HepG2 (cell line): ENCODE results near the gene FBLIM1. TPM values are rescaled to one million over a fixed set of nuclear protein-coding genes. Genes with fewer than 3 reads are reported as not detected.

Source experiments
- CAMTA2 ChIP-seq: sonication (generic); formaldehyde crosslinking; IDR thresholded peaks from 2 replicates; pipeline ENCODE4 v1.4.0; 2020; ENCODE audit warnings: mild to moderate bottlenecking, missing genetic modification reagents, borderline replicate concordance
- HCFC1 ChIP-seq: fragments of 150-350 bp; IDR thresholded peaks from 2 replicates; pipeline ENCODE4 v1.6.1; 2014; ENCODE audit warnings: low read depth, low read length
- MAZ ChIP-seq, 2 experiments: sonication (generic) in 1 of 2; formaldehyde crosslinking in 1 of 2; IDR thresholded peaks; 2 replicates each; pipeline versions ENCODE4 v1.5.0 to v1.6.1; 2012 to 2020; ENCODE audit warnings: low read depth in 2 of 2, mild to moderate bottlenecking in 2 of 2, borderline replicate concordance in 1 of 2, improper control_type of control experiment in 1 of 2, low read length in 1 of 2, missing genetic modification reagents in 1 of 2, moderate library complexity in 1 of 2
- MNT ChIP-seq: fragments of 450-650 bp; IDR thresholded peaks from 2 replicates; pipeline ENCODE4 v1.6.1; 2016
- PRDM15 ChIP-seq: sonication (generic); formaldehyde crosslinking; IDR thresholded peaks from 2 replicates; pipeline ENCODE4 v1.4.0; 2020; ENCODE audit warnings: missing genetic modification reagents
- SKIL ChIP-seq: sonication (generic); formaldehyde crosslinking; IDR thresholded peaks from 2 replicates; pipeline ENCODE4 v1.8.0; 2022; ENCODE audit warnings: missing genetic modification reagents, mild to moderate bottlenecking, moderate library complexity, borderline replicate concordance
- USF2 ChIP-seq, 2 experiments: sonication (generic) in 1 of 2; formaldehyde crosslinking in 1 of 2; IDR thresholded peaks; 2 replicates each; pipeline versions ENCODE4 v1.5.1 to v1.6.1; 2011 to 2020; ENCODE audit warnings: borderline replicate concordance in 1 of 2, low read depth in 1 of 2, low read length in 1 of 2, mild to moderate bottlenecking in 1 of 2, missing genetic modification reagents in 1 of 2, moderate library complexity in 1 of 2
- WIZ ChIP-seq: sonication (generic); formaldehyde crosslinking; IDR thresholded peaks from 2 replicates; pipeline ENCODE4 v1.5.1; 2020; ENCODE audit warnings: mild to moderate bottlenecking, missing genetic modification reagents
- ZNF234 ChIP-seq: sonication (generic); formaldehyde crosslinking; conservative IDR thresholded peaks from 2 replicates; pipeline ENCODE4 v1.5.1; 2020; ENCODE audit warnings: mild to moderate bottlenecking, missing genetic modification reagents
- ZNF256 ChIP-seq: sonication (generic); formaldehyde crosslinking; conservative IDR thresholded peaks from 2 replicates; pipeline ENCODE4 v1.4.0; 2020; ENCODE audit warnings: missing genetic modification reagents
- ZNF557 ChIP-seq: sonication (generic); formaldehyde crosslinking; IDR thresholded peaks from 2 replicates; pipeline ENCODE4 v1.4.0; 2020; ENCODE audit warnings: missing genetic modification reagents
- ZNF580 ChIP-seq: IDR thresholded peaks from 2 replicates; pipeline ENCODE4 v1.6.1; 2016; ENCODE audit warnings: low read depth, borderline replicate concordance
- ZNF709 ChIP-seq: sonication (generic); formaldehyde crosslinking; IDR thresholded peaks from 2 replicates; pipeline ENCODE4 v1.5.0; 2020; ENCODE audit warnings: mild to moderate bottlenecking, missing genetic modification reagents
- ZNF816 ChIP-seq: sonication (generic); formaldehyde crosslinking; IDR thresholded peaks from 2 replicates; pipeline ENCODE4 v1.8.0; 2022; ENCODE audit warnings: missing genetic modification reagents, mild to moderate bottlenecking, borderline replicate concordance
- polyA plus RNA-seq, 8 experiments: library from polyadenylated mRNA; depleted of rRNA in 3 of 8; stranded (reverse) in 7 of 8; unstranded in 1 of 8; fragments of >200 nt; fragmentation: Illumina TruSeq in 4 of 8; extraction: Trizol in 4 of 8; gene quantifications; 2 replicates each; pipeline versions ENCODE4 v1.2.1 to v1.2.3, GENCODE V29; 2011 to 2016; ENCODE audit warnings: low read depth in 4 of 8, missing spikeins in 1 of 8, mixed read lengths in 1 of 8; ENCODE audit not compliant: insufficient read depth in 1 of 8
- total RNA-seq, 5 experiments: library from RNA; depleted of rRNA; stranded (reverse); fragments of >200 nt; fragmentation: Illumina TruSeq; extraction: Trizol; gene quantifications; 2 replicates each; pipeline ENCODE4 v1.2.3, GENCODE V29; 2016; ENCODE audit warnings: low read depth in 1 of 5

Gene FBLIM1
- total and polyA plus RNA-seq, 2 of the 13 experiments (the other 11 are each of a cell fraction or from before 2014, with no cell fraction given), result 10.6 to 23.0 TPM

- TF ChIP-seq ZNF256 (0 out of 2 replicates have a peak, but pooled peaks have one; percentile 28), CAMTA2 (CRISPR knock-in tag) (0 out of 2 replicates have a peak, but pooled peaks have one; percentile 3), USF2 (IDR thresholded peaks at IDR 0.05; ENCODE audit: low read depth, low read length) (no peak), USF2 (CRISPR knock-in tag; IDR thresholded peaks at IDR 0.05; ENCODE audit: borderline replicate concordance) (no peak), WIZ (peak; percentile 63; the same call in 1 of the 2 replicates), SKIL (CRISPR knock-in tag) (peak; percentile 24; the same call in 1 of the 2 replicates), PRDM15 (CRISPR knock-in tag) (0 out of 2 replicates have a peak, but pooled peaks have one; percentile 21), ZNF557 (CRISPR knock-in tag) (peak; percentile 84), ZNF234 (CRISPR knock-in tag) (no peak), MNT (no peak; the same call in 1 of the 2 replicates), HCFC1 (0 out of 2 replicates have a peak, but pooled peaks have one; percentile 7), ZNF816 (CRISPR knock-in tag) (peak; percentile 83; the same call in 1 of the 2 replicates), MAZ (IDR thresholded peaks at IDR 0.05; ENCODE audit: borderline replicate concordance, low read depth, low read length) (peak; percentile 95), MAZ (CRISPR knock-in tag; IDR thresholded peaks at IDR 0.05; ENCODE audit: low read depth) (peak; percentile 93), ZNF580 (peak; percentile 58; the same call in 1 of the 2 replicates), ZNF709 (CRISPR knock-in tag) (peak; percentile 94)
Observed at GRCh38 chr1:15835741-15836510, 77.3 kb downstream of the FBLIM1 start (continued).
